ENCODE data around the gene PGAM4. TPM values are rescaled to one million over a fixed set of nuclear protein-coding genes. Genes with fewer than 3 reads are reported as not detected.
"Not testable (repeated sequence)": the region's sequence is repeated elsewhere in the genome, so short reads cannot be mapped to it uniquely, and the experiment has no call there.

PGAM4 gene
- total RNA-seq, 1 experiment from 2014 or later, result 0.46 TPM

DNA sequence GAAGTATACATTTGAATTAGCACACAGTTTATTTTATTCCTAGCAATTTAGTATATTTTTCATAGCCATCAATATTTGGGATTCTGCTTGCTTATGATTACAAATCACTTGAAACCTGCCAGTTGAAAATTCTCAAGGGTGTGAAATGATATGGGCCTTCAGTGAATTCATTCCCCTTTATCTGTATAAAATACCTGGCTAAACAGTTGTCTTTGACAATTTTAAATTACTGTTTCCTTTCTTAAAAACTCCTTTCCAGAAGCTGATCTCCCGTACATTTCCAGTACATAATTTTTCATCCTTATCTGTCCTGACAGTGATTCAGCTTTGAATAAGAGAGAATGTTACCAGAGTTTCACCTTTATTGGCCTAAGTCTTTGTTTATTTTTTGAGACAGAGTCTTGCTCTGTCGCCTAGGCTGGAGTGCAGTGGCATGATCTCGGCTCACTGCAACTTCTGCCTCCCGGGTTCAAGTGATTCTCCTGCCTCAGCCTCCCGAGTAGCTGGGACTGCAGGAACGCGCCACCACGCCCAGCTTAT, 45.0 kb downstream of the PGAM4 start (continued):
- TF ChIP-seq, protein P1, sequence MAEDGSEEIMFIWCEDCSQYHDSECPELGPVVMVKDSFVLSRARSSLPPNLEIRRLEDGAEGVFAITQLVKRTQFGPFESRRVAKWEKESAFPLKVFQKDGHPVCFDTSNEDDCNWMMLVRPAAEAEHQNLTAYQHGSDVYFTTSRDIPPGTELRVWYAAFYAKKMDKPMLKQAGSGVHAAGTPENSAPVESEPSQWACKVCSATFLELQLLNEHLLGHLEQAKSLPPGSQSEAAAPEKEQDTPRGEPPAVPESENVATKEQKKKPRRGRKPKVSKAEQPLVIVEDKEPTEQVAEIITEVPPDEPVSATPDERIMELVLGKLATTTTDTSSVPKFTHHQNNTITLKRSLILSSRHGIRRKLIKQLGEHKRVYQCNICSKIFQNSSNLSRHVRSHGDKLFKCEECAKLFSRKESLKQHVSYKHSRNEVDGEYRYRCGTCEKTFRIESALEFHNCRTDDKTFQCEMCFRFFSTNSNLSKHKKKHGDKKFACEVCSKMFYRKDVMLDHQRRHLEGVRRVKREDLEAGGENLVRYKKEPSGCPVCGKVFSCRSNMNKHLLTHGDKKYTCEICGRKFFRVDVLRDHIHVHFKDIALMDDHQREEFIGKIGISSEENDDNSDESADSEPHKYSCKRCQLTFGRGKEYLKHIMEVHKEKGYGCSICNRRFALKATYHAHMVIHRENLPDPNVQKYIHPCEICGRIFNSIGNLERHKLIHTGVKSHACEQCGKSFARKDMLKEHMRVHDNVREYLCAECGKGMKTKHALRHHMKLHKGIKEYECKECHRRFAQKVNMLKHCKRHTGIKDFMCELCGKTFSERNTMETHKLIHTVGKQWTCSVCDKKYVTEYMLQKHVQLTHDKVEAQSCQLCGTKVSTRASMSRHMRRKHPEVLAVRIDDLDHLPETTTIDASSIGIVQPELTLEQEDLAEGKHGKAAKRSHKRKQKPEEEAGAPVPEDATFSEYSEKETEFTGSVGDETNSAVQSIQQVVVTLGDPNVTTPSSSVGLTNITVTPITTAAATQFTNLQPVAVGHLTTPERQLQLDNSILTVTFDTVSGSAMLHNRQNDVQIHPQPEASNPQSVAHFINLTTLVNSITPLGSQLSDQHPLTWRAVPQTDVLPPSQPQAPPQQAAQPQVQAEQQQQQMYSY (CRISPR knock-in tag; IDR thresholded peaks at IDR 0.05), result no peak
- TF ChIP-seq, protein P2, sequence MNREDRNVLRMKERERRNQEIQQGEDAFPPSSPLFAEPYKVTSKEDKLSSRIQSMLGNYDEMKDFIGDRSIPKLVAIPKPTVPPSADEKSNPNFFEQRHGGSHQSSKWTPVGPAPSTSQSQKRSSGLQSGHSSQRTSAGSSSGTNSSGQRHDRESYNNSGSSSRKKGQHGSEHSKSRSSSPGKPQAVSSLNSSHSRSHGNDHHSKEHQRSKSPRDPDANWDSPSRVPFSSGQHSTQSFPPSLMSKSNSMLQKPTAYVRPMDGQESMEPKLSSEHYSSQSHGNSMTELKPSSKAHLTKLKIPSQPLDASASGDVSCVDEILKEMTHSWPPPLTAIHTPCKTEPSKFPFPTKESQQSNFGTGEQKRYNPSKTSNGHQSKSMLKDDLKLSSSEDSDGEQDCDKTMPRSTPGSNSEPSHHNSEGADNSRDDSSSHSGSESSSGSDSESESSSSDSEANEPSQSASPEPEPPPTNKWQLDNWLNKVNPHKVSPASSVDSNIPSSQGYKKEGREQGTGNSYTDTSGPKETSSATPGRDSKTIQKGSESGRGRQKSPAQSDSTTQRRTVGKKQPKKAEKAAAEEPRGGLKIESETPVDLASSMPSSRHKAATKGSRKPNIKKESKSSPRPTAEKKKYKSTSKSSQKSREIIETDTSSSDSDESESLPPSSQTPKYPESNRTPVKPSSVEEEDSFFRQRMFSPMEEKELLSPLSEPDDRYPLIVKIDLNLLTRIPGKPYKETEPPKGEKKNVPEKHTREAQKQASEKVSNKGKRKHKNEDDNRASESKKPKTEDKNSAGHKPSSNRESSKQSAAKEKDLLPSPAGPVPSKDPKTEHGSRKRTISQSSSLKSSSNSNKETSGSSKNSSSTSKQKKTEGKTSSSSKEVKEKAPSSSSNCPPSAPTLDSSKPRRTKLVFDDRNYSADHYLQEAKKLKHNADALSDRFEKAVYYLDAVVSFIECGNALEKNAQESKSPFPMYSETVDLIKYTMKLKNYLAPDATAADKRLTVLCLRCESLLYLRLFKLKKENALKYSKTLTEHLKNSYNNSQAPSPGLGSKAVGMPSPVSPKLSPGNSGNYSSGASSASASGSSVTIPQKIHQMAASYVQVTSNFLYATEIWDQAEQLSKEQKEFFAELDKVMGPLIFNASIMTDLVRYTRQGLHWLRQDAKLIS (CRISPR knock-in tag; IDR thresholded peaks at IDR 0.05; ENCODE audit: borderline replicate concordance), result no peak

DNA sequence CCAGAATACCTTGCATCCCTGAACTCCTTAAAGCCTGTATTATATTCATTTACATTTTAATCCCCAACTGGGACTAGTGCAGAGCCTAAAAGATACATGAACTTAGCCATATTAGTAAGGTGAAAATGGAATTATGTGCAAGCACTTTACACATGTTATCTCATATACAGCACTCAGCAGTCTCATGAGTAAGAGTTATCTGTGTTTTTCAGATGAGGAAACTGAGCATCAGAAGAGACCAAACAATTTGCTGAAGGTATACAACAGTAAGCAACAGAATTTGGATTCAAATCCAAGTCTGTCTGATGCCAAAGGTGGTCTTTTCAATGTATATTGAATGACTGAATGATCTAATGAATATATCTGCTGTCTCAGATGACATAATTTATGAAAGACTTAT, 46.7 kb downstream of the PGAM4 start:
- CTCF ChIA-PET, result no interaction called here

DNA sequence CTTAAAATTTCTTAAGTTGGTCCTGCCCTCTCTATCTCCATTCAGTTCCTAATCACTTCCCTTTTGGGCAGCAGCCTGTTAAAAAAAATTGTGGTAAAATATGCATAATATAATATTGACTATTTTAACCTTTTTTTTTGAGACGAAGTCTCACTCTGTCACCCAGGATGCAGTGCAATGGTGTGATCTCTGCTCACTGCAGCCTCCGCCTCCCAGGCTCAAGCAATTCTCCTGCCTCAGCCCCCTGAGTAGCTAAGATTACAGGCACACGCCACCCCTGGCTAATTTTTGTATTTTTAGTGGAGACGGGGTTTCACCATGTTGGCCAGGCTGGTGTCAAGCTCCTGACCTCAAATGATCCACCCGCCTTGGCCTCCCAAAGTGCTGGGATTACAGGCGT, 50.1 kb downstream of the PGAM4 start:
- DNase-seq (ENCODE audit: low spot score); H3K4me3 Mint-ChIP-seq; ATAC-seq; H3K36me3 Mint-ChIP-seq; H3K27me3 Mint-ChIP-seq (ENCODE audit: low read depth); POLR2A ChIA-PET; H3K27ac Mint-ChIP-seq; H3K4me1 Mint-ChIP-seq; H3K9me3 Mint-ChIP-seq: not testable (repeated sequence)
- CTCF ChIA-PET, result interaction anchor here (1.6 kb wide), 1 partner anchor 20 kb away, joined by 3 read pairs; the partner anchor contains the start of gene COX7B

More for the DNA sequence above, 46.7 kb downstream of the PGAM4 start:
- Mint-ChIP-seq H3K27ac (no peak overlapping the region), H3K36me3 (no peaks in the 10 kb centered on the region), H3K9me3 (peaks cover 4% of the 10 kb centered on the region; the same call in 1 of the 2 replicates), H3K4me3 (no peak overlapping the region), H3K4me1 (no peaks in the 10 kb centered on the region), H3K27me3 (ENCODE audit: low read depth) (no peaks in the 10 kb centered on the region)
- DNase-seq (ENCODE audit: low spot score) (no peak), ATAC-seq (no peak)
- POLR2A ChIA-PET, result no interaction called here
- TF ChIP-seq ZNF263 (CRISPR knock-in tag; IDR thresholded peaks at IDR 0.05; ENCODE audit: low read depth) (no peak), NR3C1 (CRISPR knock-in tag; conservative IDR thresholded peaks at IDR 0.05; ENCODE audit: low read depth) (no peak)

DNA sequence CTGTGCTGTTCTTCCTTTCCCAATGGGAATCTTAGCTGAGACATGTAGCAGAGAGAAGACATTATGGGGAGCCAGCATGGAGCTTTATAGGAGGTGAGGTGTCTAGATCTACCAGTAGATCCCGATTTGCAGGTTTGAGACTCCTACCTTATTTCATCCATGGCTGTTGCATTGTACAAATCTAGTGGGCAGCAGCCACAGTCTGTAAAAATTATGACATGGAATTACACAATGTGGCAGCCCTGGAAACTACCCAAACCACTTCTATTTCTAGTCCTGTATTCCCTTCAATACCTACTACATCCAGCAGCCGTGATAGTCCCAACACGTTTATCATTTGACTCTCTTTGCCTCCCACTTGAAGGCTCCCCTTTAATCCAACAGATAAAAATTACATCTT, 50.9 kb downstream of the PGAM4 start:
- Mint-ChIP-seq H3K4me3 (no peak overlapping the region), H3K4me1 (no peaks in the 10 kb centered on the region), H3K36me3 (no peaks in the 10 kb centered on the region), H3K9me3 (peaks cover 4% of the 10 kb centered on the region; the same call in 1 of the 2 replicates), H3K27me3 (ENCODE audit: low read depth) (no peaks in the 10 kb centered on the region), H3K27ac (no peak overlapping the region)
- DNase-seq (ENCODE audit: low spot score) (no peak), ATAC-seq (no peak)
- ChIA-PET CTCF (interaction anchor here (1.6 kb wide), 1 partner anchor 20 kb away, joined by 3 read pairs; the partner anchor contains the start of gene COX7B), POLR2A (no interaction called here)
- TF ChIP-seq CBFB (CRISPR knock-in tag; IDR thresholded peaks at IDR 0.05; ENCODE audit: low read depth), result no peak
- TF ChIP-seq, protein P3, sequence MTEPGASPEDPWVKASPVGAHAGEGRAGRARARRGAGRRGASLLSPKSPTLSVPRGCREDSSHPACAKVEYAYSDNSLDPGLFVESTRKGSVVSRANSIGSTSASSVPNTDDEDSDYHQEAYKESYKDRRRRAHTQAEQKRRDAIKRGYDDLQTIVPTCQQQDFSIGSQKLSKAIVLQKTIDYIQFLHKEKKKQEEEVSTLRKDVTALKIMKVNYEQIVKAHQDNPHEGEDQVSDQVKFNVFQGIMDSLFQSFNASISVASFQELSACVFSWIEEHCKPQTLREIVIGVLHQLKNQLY (CRISPR knock-in tag; IDR thresholded peaks at IDR 0.05), result no peak
- TF ChIP-seq NR1H2 (CRISPR knock-in tag; IDR thresholded peaks at IDR 0.05), result no peak
- TF ChIP-seq, protein P4, sequence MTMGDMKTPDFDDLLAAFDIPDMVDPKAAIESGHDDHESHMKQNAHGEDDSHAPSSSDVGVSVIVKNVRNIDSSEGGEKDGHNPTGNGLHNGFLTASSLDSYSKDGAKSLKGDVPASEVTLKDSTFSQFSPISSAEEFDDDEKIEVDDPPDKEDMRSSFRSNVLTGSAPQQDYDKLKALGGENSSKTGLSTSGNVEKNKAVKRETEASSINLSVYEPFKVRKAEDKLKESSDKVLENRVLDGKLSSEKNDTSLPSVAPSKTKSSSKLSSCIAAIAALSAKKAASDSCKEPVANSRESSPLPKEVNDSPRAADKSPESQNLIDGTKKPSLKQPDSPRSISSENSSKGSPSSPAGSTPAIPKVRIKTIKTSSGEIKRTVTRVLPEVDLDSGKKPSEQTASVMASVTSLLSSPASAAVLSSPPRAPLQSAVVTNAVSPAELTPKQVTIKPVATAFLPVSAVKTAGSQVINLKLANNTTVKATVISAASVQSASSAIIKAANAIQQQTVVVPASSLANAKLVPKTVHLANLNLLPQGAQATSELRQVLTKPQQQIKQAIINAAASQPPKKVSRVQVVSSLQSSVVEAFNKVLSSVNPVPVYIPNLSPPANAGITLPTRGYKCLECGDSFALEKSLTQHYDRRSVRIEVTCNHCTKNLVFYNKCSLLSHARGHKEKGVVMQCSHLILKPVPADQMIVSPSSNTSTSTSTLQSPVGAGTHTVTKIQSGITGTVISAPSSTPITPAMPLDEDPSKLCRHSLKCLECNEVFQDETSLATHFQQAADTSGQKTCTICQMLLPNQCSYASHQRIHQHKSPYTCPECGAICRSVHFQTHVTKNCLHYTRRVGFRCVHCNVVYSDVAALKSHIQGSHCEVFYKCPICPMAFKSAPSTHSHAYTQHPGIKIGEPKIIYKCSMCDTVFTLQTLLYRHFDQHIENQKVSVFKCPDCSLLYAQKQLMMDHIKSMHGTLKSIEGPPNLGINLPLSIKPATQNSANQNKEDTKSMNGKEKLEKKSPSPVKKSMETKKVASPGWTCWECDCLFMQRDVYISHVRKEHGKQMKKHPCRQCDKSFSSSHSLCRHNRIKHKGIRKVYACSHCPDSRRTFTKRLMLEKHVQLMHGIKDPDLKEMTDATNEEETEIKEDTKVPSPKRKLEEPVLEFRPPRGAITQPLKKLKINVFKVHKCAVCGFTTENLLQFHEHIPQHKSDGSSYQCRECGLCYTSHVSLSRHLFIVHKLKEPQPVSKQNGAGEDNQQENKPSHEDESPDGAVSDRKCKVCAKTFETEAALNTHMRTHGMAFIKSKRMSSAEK (CRISPR knock-in tag; IDR thresholded peaks at IDR 0.05; ENCODE audit: borderline replicate concordance), result no peak
- TF ChIP-seq ZNF219 (CRISPR knock-in tag; IDR thresholded peaks at IDR 0.05; ENCODE audit: borderline replicate concordance), result no peak
- TF ChIP-seq RORB (CRISPR knock-in tag; IDR thresholded peaks at IDR 0.05), result no peak
- TF ChIP-seq IRF2 (CRISPR knock-in tag; IDR thresholded peaks at IDR 0.05; ENCODE audit: borderline replicate concordance, low read depth), result no peak
- TF ChIP-seq SOX15 (CRISPR knock-in tag; IDR thresholded peaks at IDR 0.05), result no peak
- TF ChIP-seq, protein P5, sequence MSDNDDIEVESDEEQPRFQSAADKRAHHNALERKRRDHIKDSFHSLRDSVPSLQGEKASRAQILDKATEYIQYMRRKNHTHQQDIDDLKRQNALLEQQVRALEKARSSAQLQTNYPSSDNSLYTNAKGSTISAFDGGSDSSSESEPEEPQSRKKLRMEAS (CRISPR knock-in tag; IDR thresholded peaks at IDR 0.05), result no peak
